WTC11 (cell line): ENCODE data around the gene CYP21A2.

Experiments used
- GRHL2 ChIP-seq: fragments of 250-450 bp; sonication (Bioruptor Pico); IDR thresholded peaks from 2 replicates; pipeline ENCODE4 v1.8.0; 2022; ENCODE audit warnings: mild to moderate bottlenecking, moderate library complexity; ENCODE audit not compliant: insufficient replicate concordance, severe bottlenecking
- SMAD4 ChIP-seq: sonication (generic); formaldehyde crosslinking; IDR thresholded peaks from 2 replicates; pipeline ENCODE4 v1.8.0; 2022; ENCODE audit warnings: mild to moderate bottlenecking, missing genetic modification reagents

- no peak for TF ChIP-seq GRHL2 (CRISPR knock-in tag)
- no peak for TF ChIP-seq SMAD4 (CRISPR knock-in tag)
These were observed 9.3 kb downstream of the CYP21A2 start for GRCh38 chr6:32047539-32047854.
